Measurements from ENCODE around the gene ANKRD63.

GRCh38 chr15:40265875-40266274 lies 17.0 kb downstream of the ANKRD63 start:
- no peak for TF ChIP-seq POLR2A (IDR thresholded peaks at IDR 0.05)
- TF ChIP-seq CTCF (IDR thresholded peaks at IDR 0.05) = no peak
